ENCODE results near the gene ENTR1.
"Not testable (repeated sequence)": the region's sequence is repeated elsewhere in the genome, so short reads cannot be mapped to it uniquely, and the experiment has no call there.

ENTR1 gene

DNA sequence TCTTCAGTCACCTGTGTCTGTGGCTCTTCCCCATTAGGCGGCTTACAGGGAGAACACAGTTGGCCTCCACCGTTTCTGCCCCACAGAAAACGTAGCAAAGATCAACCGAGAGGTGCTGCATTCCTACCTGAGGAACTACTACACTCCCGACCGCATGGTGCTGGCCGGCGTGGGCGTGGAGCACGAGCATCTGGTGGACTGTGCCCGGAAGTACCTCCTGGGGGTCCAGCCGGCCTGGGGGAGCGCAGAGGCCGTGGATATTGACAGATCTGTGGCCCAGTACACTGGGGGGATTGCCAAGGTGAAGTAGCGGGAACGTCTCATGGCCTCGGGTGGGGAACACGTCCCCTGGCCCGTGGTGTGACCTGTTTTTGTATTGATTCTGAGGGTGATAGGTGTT lies 6.5 kb upstream of the ENTR1 start:
- DNase-seq: no peak

DNA sequence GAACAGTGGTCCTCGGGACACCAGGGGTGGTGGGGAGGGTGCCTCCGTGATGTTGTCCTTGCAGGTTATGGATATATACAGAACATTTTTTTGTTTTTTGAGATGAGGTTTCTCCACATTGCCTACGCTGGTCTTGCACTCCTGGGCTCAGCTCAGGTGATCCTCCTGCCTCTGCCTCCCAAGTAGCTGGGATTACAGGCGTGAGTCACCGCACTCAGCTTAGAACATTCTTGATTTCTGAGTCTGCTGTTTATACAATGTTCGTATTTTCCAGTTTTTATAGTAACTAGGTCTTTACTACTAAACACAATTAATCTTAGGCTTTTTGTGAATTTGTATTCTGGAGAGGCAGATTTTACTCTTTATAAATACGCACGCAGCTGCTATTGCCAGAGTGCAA lies 6.0 kb upstream of the ENTR1 start:
- no peak for DNase-seq

DNA sequence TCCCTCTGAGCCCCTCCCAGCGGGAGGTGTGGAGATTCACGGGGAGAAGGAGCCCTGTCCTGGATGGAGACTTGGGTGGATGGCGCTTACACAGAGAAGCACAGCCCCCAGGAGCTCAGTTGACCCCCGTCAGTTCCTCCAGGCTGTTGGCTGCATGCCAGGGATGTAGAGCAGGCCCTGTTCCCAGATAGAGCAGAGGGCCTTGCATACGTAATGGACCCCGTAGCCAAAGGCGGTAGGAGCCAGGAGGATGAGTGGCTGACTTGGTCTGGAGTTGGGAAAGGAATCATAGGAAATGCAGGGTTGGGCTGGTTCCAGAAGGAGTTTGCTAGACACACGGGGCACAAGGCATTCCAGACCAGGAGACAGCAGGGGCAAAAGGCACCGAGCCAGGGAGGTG lies 2.5 kb upstream of the ENTR1 start:
- DNase-seq: no peak

DNA sequence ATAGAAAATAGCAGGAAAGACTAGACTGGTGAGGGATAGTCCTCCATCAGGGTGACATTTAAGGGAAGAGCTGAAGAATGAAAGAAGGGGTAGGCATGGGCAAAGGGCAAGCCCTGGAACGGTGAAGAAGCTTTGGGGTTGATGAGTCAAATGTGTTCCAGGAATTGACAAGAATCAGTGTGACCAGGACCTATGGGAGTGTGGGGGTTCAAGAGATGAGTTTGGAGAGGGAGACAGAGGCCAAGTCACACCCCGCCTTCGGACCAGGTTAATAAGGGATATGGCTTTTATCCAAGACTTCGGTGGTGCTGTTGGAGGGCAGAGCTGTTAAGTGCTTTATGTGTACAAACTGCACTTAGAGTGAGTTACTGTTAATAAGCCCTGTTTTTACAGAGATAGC lies 964 bp upstream of the ENTR1 start:
- no peak for DNase-seq

DNA sequence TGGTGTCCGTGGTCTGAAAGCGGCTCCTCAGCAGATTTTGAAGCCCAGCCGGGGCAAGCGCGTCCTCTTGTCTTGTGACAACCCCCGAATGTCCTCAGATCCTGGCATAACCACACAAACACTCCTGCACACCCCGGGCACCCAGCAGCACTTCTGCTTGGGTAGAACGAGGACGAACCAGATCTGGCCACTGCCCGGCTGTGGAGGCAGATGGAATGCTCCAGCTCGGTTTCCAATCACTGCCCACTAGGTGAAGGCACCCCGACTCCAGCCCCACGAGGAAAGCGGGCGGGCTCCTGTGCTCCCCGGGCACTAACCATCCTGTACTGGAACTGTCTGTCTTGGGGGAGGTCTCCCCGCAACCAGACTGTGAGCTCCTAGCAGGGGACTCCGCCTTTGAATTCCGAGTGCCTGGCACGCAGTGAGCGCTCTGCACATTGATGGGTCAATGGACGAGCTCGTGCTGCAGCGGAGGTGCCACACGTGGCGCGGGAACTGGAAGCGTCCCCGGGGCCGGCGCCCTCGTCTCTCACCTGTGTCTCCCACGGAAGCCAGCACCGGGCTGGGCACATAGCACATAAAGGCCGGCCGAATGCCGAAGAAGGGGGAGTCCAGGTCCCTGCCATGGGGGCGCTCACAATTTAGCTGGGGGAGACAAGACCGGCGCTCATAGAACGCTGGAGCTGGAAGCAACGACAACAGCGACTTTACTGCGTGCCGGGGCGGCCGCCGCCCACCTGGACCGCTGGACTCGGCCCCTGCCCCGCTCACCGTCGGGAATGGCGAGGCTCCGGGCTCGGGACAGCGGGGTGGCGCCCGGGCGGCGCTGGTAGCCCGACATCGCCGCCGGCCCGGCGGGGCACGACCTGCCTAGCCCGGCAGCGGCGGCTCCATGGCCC lies 608 bp downstream of the ENTR1 start:
- peak in 1 of 4 experiments; percentile 16 for DNase-seq

DNA sequence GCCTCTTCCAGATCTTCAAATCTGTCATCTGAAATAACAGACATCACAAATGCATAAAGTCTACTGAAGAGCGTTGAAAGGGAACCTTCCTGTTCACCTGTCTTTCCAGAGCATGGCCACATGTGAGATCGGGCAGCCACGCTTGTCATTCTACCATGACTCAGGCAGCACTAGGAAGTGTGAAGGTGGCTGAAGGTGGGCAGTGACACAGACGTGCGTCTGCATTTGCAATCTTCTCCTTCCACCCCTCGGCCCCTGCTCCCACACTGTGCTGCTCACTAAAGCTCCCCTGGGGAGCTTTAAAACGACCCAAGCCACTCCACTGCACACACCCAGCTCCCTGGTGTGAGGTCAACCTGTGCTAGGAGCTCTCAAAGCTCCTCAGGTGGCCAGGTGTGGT lies 2.5 kb downstream of the ENTR1 start:
- no peak for DNase-seq

DNA sequence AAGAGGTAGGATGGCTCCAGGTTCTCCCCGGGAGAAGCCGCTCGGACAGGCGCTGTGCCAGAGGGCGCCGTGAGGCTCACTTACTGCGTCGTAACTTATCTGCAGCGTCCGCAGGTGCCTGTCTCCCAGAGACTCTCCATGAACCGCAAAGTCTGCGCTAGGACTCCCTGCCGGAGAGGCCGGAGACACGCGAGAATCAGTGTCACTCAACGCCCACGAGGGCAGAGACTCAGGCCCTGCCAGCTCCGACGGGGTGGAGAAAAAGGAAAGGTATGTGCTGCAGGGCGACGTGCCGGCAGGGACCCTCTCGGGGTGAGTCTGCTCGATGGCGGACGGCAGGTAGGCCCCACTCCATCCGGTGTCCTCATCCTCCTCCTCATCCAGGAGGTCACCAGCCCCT lies 3.4 kb downstream of the ENTR1 start:
- not testable (repeated sequence) for DNase-seq

DNA sequence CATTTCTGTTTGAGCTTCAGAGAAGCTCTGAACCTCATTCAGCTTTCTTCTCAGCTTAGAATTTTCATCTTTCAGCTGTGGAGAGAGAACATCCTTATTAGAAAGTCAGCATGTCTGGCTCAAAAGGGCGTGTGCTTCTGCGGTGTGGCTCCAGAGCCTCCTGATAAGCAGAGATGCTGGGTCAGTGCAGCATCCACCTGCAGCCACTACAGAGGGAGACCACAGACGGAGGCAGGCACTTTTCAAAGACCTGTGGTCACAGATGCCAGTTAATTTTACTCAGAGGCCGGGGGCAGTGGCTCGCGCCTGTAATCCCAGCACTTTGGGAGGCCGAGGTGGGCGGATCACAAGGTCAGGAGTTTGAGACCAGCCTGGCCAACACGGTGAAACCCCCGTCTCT lies 4.5 kb downstream of the ENTR1 start:
- not testable (repeated sequence) for DNase-seq

DNA sequence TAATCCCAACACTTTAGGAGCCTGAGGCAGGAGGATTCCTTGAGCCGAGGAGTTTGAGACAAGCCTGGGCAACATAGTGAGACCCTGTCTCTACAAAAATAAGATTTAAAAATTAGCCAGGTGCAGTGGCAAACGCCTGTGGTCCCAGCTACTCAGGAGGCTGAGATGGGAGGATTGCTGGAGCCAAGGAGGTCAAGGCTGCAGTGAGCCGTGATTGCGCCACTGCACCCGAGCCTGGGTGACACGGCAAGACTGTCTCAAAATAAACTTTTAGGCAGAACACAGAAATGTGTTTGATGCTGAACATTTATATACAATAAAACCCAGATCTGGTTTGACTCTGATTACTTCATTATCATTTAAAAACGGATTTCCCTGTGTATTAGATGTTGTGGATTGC lies 4.9 kb downstream of the ENTR1 start:
- no peak for DNase-seq

DNA sequence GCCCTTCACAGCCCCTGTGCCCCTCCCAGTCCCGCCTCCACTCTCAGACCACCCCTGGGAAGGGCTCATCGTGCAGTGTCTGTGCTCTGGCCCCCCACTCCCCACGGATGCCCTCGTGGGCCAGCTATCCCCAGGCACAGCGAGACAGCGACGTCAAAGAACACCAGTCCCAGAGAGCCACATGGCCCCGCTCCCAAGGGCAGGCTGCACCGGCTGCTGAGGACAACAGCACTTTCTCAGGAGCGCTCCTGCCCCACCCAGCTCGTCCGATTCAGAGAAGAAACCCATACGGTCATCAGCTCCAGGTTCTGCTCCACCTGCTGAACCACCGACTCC lies 5.6 kb downstream of the ENTR1 start:
- DNase-seq: no peak

DNA sequence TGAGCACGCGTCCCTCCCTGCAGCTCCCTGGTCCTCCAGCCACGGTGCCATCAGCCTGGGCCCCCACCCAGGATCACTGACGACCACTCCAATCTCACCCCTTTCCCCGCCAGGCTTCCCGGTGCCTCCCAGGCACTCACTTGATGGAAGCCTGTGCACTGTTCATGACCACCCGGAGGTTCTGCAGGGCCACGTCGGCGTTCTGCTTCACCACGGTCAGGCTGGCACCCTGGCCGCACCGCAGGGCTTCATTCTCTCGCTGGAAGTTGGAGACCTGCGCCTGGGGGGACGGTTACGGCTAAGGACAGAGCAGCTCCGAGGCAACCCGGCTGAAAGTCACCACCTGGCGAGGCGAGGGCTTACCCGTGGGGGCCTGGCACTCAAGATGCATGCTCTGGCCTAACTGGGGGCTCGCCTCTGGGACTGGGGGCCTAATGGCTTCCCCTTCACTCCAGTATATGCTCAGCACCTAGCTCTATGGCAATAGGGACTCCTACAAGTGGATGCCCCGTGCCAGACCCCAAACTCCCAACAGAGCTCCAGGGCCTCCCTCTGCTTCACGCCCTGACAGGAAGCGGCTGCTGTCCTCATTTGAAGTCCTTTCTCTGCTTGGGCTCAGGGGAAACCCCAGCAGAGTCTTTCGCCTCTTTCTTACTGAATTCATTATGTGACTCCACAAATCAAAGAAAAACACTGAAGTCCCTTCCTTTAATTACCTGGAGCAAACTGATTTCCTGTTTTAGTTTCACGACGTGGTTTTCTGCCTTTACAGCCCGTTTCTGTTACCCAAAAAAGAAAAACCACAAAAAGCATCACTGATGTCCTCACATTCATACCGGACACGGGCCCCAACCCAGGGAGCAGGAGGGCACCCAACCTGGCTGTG lies 6.3 kb downstream of the ENTR1 start:
- no peak for DNase-seq

DNA sequence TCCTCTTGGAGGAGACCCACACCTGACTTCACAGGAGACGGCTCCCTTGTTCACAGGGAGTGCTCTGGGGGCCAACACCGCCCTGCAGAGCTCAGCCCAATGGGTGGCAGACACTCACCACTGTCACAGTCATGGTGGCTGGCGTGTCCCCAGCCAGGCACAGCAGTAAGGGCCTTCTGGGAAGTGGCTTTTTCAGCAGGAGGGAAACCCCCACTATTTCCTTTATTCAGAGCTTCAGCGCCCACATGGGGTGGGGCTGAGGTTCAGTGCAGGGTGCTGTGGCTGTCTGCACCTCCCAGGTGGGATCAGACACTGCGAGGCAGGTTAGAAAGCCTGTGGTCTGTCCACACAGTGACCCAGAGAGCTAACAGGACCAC lies 6.9 kb downstream of the ENTR1 start:
- no peak for DNase-seq

DNA sequence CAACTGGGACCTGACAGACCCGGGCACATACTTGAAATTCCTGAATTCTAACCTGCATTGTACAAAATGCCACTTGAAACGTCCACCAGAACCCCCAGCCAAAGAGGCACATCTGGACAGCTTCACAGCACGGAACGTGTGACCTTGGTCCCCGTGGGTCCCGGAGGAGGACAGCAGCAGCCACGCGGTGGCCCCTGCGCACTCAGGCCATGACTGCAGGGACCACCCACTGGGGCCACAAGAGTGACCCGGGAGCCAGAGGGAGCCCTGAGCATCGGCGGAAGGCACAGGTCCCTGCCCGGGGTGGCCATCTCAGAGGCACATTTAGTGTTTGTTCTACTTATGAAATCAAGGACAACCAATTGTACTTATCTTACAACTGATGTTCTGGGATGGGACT lies 8.3 kb downstream of the ENTR1 start:
- no peak for DNase-seq

DNA sequence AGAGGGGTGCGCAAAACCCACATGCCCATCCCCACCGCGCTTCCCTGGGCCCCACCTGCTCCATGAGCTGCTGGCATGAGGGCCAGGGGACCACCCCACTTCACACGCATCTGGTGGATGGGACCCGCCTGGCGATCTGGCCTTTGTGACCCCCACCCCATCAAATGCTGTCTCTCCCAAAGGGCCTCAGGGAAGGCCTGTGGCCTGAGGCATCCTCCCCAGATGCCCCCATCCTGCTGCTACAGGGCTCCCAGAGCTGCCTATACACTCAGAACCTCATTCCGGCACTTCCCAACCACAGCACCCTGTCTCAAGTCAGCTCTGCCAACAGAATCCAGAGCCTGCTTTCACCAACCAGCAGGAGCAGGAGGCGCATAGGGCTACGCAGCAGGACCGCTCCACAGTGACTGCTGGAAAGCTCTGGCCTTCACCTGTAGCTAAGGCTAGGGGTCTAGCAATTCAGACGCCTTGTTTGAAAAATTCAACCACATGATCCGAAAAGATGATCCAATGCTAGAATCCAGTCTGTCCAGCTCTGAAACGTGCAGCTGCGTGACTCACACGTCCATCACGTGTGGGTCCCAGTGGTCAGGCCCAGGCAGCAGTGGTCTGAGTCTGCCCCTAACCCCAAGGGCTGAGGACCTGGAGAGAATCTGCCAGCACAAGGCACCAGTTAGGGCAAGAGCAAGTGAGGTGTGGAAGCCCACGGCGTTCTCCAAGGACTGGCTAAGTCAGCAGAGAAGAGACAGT lies 9.1 kb downstream of the ENTR1 start:
- DNase-seq: no peak

DNA sequence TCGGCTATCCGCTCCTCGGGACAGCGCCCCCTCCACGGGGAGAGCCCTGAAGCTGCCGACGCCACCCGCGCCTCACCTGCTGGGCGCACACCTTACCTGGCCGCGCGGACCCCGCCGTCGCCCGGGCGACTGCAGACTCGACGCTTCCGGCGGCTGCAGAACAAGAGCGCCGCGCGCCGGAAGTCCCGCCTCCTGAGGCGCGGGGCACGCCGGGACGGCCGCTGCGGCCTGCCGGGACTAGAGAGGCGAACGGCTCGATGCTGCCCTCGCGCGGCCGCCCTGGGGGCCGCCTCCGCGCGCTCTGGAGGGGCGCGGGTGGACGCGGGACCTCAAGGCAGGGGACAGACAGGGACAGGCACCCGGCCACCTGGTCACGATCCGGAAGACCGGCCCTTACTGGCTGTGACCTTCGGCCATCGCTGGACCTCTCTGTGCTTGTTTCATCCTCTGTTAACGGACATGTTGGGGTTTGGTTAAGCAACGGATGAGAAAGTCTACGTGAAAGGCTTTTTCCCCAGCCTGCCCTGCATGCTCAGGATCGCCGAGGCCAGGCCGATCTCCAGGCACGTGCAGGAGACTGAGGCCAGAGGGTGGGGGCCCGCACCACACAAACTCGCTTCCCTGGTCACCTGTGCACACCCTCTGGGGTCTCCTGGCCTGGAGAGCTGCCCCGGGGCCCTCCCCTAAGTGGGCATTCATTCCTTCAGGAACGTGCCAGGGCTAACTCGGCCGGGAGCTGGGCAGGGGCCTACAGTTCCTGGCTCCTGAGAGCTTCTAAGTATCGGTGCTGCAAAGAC lies 10.2 kb downstream of the ENTR1 start, which contains the start of gene SNAPC4:
Gene SNAPC4 (minus strand): TSS at position 133 of the 797 bp plus-strand sequence. CDS start 1,742 bp downstream, outside the sequence.
- DNase-seq: peak; percentile 65 to 85 (median 72)

DNA sequence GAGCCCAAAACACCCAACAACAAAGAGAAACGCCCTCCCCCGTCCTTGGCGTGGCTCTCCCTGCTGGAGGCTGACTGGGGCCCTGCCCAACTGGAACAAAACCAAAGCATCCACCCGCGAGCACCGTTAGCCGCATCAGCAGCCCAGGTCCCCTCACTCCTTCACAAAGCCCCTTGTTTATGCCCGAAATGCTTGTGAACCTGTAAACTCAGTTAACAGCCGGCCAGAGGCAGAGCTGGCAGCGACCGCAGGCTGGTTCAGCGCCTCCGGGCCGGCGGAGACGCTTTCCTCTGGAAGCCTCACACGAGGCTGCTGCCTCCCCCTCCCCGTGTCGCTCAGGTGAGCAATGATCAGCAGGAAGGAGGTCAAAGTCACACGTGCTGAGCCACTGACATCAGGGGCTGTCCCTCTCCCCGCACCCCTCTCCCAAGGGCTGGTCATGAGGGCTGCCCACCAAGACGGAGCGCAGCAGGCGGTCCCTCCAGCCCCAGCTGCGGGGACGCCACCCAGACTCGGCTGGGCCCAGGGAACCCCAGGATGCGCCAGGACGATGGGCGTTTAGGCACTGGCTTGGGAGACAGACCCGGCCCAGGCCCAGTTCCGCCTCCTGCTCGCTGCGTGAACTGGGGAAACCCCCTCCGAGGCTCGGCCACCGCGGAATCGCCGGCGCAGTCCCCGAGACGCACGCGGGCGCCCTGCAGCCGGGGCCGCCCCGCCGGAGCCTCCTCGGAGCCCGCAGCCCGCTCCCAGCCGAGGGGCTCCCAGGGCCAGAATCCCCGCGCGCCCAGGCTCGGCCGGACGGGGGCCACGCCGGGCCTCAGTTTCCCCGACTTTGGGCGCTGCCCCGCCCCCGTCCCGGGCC lies 11.0 kb downstream of the ENTR1 start:
- no peak for DNase-seq

DNA sequence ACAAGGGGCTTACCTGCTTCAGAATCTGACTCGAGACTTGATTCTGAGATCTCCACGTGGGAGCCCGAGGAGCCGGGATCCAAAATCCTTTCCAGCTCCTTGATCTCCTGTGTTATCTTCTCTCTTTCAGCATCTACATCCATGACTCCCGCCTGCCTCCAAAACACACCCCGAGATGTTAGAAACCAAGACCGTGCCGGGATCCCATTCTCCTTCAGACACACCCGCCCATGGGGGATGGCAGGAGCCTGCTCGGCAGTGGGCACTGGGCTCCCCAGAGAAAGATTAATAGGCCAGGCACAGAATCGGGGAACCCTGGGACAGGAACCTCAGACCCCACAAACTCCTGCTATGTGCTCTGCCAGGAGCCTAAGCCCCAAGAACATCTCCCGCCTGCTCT lies 12.1 kb downstream of the ENTR1 start:
- no peak for DNase-seq

DNA sequence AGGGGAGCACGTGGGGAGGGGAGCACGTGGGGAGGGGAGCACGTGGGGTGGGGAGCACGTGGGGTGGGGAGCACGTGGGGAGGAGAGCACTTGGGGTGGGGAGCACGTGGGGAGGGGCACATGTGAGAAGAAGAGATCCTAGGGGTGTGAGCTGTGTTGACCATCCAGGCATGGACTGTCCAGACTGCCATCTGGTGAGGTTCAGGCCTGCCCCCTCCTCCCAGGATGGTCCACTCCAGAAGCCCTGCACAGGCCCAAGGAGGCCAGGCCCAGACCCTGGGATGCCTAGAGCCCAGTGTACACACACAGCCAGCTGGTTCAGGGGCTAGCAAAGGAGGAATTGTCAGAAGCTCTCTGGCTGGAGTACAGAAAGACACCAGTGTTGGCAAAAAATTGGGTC lies 12.8 kb downstream of the ENTR1 start:
- DNase-seq: no peak

DNA sequence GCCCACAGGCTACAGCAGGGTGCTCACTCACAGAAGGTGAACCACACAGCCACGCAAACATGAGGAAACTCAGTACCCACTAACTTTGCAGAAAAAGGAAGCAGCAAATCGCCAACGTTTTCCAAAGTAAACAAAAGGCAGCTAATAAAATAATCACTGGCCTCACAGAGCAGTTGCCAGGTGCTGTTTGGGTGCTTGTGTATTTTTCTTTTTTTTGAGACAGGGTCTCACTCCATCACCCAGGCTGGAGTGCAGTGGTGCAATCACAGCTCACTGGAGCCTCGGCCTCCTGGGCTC lies 14.2 kb downstream of the ENTR1 start:
- DNase-seq: no peak

DNA sequence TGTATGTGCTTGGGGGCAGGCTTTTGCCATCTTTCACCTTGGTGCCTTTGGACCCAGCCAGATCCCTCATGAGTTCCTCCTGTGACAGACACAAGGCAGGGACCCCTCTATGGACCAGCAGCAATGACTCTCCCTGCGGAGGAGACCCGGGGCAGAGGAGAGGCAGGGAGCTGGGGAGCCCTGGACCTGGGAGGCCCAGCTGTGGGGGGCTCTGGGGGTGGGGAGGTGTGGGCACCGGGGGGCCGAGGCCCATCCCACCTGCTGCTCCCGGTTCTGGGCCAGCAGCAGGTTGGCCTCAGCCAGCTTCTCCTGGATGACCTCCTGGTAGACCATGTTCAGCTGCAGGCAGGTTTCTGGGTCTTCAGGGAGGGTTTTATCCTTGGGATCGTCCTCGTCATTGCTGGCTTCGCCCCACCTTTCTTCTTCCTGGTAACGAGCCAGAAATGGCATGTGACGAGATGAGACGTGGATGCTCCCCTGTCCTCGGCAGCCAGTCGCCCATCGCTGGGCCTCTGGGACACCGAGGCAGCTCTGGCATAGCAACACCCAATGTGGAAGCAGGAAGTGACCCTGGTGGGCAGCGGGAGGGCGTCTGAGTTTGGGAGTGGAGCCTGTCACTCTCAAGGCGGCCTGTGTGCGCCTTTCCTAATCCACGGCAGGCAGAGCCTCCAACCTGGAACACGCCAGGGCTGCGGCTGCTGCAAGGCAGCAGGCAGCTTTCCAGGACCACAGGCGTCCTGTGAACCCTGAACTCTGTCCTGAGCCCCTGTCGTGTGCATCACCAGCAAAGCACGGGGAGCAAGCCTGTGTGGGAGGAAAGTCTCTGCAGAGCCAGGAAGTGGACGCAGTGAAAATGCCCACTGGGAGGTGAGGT lies 14.8 kb downstream of the ENTR1 start:
- no peak for DNase-seq

DNA sequence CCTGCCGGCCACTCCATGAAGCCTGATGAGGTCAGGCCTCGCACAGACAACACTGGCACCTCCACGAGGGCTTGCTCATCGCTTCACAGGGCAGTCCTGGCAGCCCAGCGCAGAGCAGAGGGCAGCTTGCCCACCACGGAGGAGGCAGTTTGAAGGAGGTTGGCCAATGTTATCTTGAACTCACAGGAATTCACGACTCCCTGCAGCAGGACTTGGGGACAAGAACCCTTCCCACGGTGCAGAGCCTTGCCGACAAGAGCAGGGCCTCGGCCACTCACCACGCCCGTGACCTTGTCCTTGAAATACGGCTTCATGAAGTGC lies 15.4 kb downstream of the ENTR1 start:
- no peak for DNase-seq

Data from activated naive CD4-positive, alpha-beta T cell (primary cell).